Fibroblast of skin of right quadriceps (primary cell): ENCODE data around the gene IL9.
"Not testable (repeated sequence)": the region's sequence is repeated elsewhere in the genome, so short reads cannot be mapped to it uniquely, and the experiment has no call there.

Experiments
- DNase-seq: peaks from one replicate; pipeline ENCODE4 v3.0.0-alpha.2; 2013

IL9 gene

DNA sequence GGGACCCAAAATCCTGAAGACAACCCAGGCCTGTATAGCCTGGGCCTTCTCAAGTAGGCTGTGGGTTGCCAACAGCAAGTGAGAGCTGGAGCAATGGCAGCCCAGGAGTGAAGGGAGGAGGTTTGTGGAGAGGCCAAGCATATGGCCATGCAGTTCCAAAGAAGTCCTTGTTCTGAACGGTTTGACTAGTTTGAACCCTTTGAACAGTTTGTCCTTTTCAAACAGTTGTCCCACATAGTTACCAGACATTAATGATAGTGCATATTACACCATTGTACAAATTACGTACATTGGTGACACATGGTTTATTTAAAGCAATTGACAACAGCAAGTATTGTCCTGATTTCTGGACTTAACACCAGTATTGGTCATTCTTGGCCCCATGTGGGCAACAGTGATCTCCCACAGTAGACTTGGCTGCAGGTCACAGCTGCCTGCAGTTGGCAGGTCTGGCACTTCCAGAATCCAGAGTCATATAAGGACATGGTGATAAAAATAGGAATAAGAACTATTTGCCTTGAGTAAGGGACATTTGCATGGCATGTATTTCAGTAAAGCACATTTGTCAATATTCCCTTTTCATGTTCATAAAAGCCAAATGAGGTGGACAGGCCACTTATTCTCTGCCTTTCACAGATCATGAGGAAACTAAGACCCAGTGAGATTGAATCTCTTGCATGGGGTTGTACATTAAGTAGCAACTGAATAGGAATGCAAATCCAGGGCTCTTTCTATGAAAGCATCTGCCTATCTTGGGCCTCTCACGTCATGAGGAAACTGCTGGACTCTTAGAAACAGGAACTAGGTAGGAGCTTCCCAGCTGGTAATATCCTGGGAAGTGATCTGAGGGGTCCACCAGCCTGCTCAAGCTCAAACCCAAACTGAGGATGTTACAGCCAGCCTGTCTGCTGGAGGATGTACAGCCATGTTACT lies 30.9 kb downstream of the IL9 start:
- DNase-seq = no peak

DNA sequence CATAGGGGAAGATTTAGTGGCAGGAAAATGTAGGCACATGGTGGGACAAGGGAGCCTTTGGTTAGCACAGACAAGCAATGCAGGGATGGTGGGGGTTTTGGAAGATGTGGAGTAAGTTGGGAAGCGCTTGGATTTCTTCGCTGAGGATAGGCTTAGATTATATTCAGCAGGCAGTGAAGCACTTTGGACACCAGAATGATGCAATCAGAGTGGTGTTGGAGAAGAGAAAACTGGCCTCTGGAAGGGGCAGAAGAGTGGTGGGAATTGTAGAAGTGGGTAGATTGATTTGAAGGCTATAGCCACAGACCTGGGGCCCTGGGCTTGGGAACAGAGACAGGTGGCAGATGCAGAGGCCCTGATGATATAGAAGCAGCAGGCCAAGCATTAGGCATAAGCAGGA lies 32.9 kb downstream of the IL9 start:
- no peak for DNase-seq

DNA sequence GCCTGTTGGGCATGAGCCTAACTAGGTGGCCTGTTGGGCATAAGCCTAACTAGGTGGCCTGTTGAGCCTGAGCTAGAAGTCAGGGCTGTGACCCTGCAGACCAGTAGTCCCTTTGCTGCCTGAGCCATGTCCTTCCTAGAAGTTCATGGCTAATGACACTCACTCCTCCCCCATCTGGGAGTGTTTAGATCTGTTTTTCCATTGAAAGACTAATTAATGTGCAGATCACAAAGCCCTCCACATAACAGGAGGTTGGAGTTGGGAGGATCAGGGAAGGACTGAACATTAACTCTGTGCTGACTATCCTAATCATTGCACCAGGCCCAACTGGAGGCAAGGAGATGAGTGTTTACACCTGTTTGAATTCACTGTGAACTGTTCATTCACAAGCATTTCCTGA lies 33.6 kb downstream of the IL9 start:
- DNase-seq = no peak

DNA sequence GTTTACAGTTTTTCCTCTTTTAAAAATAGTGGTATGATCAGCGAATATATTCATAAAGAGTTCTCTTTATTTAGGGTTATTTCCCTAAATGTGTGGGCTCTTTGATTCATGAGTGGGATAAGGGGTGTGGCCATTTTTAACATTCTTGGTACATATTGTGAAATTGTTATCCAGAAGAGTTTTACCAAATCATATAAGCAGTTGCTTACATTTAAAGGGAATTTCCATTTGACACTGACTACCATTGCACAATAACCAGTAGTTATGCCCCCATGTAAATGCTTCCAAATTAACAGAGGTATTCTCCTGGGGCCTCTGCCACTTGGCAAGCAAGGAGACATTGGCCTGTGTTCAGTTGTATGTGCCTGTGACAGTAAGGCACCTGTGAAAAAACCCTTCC lies 34.0 kb downstream of the IL9 start:
- no peak for DNase-seq

DNA sequence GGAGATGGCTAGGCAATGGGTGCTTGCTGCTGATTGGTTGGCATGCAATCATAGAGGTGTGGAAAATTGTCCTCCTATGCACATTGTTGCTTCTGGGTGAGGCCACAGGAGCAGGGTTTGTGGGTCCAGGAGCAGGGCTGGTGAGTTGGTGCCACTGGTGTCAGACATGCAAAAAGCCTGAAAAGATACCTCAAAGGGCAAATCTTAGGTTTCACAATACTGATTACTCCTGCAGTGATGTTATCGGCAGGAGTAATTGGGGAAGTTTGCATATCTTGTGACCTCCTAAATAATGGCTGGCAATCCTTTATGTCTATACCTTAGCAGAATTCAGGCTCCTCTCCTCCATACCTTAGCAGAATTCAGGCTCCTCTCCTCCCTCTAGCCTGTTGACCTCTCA lies 36.0 kb downstream of the IL9 start:
- no peak for DNase-seq

DNA sequence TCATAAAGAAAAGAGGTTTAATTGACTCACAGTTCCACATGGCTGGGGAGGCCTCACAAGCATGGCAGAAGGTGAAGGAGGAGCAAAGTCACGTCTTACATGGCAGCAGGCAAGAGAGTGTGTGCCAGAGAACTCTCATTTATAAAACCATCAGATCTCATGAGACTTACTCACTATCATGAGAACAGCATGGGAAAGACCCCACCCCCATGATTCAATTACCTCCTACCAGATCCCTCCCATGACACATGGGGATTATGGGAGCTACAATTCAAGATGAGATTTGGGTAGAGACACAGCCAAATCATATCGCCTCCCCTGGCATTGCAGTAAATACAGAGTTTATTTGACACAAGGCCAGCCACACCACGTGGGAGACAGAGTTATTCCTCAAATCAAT lies 36.5 kb downstream of the IL9 start:
- DNase-seq = not testable (repeated sequence)

DNA sequence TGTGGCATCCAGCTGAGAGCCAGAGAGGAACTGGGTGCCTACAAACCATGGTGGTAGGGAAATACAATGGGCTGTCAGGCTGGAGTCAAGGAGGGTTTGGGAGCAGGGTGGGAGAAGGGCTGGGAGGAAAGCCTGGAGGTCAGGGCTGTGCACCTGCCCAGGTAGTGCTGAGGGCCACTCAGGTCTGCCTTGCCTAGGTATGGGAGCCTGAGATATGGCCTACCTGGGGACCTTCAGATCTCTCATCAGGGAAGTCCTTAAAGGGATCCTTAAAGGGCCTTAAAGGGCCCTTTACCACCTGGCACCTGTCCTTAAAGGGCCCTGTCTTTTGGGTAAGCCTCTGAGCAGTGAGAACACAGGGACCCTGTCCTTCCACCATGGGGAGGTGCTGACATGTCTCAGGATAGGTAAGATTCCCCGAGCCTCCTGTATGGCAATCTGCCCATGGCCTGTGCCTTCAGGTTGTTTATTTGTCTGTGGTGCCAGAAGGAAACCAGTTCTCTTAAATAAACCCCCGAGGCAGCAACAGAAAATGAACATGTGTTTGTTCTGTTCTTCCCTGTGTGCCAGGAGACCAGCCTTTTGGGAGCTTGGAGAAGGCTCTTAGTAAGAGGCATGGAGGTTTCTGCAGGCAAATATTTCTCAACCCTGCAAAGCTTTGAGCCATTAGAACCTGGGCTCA lies 37.9 kb downstream of the IL9 start:
- no peak for DNase-seq

DNA sequence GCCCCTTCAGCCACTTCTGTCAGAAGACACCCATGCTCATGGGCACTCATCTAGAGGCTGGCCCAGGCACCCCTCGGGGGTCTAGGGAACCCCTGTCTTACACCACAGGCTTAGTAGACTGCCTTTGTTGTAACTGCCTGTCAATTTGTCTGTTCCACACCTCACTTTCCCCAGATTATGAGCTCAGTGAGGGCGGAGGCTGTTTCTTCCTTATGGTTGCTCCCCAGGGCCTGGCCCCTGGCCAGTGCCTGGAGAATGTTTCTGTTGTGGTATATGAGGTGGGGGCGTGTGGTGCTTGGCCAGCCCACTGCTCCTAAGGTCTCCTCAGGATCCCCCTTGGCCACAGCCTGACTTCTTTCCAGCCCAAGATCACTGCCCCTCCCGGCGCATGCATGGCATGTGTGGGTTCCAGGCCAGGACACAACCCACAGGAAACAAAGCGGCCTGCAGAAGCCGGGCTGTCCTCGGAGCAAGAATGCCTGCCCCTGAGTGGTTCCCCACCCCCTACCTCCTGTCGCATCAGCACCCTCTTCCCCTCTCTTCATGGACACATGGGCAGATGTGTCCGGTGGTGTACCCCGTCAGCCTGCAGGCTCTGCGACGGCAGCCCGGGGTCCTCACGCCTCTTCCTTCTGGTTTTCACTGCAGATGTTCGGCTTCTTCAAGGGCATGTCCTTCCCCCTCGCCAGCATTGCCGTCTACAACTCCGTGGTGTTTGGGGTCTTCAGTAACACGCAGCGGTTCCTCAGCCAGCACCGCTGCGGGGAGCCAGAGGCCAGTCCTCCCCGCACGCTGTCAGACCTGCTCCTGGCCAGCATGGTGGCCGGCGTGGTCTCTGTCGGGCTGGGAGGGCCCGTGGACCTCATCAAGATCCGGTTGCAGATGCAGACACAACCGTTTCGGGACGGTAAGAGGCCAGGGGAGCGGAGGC lies 43.5 kb downstream of the IL9 start:
- DNase-seq = no peak

DNA sequence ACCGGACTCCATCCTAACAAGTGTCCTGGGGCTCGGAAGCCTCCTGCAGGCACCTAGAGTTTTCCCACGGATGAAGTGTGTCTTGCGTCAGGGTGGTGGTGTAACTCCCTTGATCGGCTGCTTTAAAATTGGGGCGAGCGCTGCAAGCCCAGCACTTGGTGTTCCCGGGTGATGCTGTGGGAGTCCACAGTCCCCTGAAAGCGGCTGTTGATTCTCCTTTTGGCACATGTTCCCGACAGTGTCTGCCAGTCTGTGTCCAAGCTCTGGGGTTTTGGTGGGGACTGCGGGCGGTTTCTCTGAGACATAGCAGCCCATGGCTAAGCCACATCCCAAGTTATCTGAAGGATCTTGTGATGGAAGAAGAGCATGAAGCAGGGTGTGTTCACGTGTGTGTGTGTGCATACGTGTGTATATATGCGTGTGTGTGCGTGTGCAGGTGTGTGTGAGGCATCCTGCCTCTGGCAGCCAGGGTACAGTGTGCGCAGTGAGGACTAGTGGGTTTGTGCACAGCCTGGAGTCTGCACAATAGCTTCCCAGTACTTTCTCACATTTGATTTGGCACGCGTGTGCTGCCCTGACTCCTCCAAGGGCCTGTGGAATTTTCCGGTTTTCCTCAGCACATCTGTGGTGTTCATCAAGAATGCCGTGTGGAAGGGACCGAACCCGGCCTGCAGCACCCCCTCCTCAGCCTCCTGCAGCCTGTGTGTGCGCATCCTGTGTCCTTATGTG lies 44.3 kb downstream of the IL9 start:
- no peak for DNase-seq

DNA sequence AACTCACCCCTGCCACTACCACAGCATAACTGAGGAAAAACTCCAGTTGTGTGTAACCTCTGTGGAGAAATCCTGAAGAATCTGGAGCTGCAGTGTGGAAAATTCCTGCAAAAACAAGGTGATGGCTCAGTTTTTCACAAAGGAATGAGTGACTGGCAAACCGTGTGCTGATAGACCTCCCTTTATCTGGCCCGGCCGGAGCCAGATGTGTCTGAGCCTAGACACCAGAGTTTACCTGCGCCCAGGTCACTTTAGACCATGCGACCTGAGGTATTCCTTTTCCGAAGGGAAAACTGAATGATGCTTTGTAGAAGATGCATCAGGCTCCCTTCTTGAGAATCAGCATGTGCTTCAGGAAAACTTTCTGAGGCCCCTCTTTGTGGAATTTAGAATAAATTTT lies 45.0 kb downstream of the IL9 start:
- DNase-seq = no peak

DNA sequence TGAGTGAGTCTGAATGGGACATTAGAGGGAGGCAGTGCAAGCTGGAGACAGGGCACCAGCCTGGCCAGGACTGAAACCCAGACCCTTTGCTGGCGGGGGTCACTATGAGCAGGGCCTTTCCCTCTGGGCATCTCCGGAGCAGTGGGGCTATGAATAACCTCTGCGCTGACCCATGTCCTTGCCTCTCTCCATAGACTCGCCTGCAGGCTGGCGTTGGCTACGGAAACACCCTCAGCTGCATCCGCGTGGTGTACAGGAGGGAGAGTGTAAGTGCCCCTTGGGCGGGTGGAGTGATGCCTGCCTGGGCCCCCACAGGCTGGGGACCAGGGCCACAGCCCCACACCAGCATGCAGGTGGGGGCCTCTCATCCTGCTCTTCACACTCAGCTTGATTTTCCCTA lies 45.4 kb downstream of the IL9 start:
- no peak for DNase-seq

DNA sequence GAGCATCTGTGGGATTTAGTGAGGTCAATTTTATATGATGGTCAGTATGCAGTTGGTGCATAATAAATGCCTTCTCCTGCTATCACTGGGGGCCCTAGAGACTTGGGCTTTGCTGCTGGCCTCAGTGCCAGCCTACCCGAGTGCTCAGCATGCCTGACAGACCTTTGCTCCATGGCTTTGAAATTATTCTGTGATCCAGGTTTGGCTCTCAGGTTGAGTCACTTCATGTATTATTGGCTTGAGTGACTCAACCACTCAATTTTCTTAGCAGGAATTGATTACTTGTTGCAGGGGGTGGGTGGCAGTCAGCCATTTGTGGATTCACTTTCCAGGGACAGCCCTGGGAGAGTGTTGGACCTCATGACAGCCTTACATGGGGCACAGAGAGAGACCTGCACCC lies 47.7 kb downstream of the IL9 start:
- DNase-seq = no peak

DNA sequence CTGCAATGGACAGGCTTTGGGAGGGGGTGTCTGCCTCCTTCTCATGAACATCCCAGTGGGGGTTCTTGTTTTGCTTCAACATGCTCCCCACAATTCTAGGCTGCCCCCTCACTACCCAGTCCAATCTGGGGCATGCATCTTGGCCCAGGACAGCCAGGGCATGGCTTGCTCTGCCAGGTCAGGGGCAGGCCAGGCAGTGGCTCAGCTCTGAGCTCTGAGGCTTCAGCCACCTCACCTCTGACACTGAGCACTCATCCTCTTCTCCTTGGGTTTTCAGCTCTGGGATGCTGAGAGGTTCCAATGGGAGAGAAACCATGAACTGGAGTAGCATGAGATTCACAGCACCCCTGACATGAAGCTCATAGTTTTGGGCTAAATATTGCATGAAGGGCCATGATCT lies 49.3 kb downstream of the IL9 start:
- no peak for DNase-seq

DNA sequence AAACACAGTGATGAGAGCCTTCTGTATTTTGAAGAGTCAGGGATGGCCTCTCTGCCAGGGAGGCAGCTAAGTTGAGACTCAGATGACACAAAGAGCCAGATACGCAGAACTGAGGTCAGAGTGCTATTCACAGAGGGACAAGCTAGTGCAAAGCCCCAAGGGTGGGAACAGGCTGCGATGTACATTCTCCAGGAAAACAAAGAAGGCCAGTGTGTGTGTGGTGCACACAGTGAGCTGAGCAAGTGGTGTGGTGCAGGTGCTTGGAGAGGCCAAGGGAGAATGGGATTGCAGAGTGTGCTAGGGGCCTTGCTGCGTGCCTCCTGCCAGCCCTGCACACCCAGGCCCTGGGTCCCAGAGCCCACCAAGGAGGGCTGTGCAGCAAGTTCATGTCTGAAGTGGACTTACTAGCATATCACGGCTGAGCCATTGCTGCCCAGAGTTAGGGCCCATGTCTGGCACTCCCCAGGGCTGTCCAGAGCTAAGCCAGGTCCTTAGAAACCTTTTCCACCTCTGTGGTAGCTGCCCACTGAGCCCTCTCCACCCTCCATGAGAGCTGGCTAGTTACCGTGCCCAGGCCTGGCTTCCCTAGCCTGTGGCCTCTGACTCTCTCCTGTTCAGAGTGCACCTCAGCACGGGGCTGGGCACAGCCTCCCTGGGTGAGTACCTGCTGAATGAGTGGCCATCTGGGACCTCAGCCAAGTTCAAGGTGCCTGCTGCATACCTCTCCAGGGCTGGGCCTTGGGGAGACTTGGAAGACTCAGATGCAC lies 51.9 kb downstream of the IL9 start:
- DNase-seq = no peak

DNA sequence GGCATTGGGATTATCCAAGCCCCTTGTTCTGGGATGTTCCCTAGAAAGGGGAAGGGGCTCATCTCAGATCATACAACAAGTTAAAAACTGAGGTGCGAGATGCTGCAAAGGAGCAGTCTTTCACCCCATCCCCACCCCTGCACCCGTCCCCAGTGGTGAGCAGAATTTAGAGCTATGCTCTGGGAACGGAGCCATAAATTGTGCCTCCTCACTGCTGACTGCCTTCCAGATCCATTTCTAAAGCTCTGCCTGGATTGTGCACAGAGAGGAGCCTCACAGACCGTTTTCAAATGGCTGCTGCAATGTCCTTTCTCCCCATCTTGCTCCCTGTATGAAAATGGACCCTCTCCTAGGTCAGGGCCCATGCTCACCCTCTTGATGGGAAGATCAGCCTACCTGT lies 52.9 kb downstream of the IL9 start:
- no peak for DNase-seq
